Fibroblast of lung (primary cell): ENCODE data around the gene NT5C1B. TPM values are rescaled to one million over a fixed set of nuclear protein-coding genes. Genes with fewer than 3 reads are reported as not detected.
A peak's percentile ranks its signal among the peaks of the same experiment; 100 is the strongest.

Source experiments
- DNase-seq, 2 donors: peaks; one replicate each; pipeline versions ENCODE4 v3.0.0 to v3.0.0-alpha.2; 2010; ENCODE audit warnings: low read depth in 2 of 2
- H2AFZ ChIP-seq: 2 replicates; pipeline ENCODE4 v1.5.1; 2012; ENCODE audit warnings: low read length, control low read depth, inconsistent platforms
- H3K27ac ChIP-seq: 2 replicates; pipeline ENCODE4 v1.5.1; 2011; ENCODE audit warnings: low read length, control low read depth; ENCODE audit not compliant: insufficient read depth
- H3K27me3 ChIP-seq: 2 replicates; pipeline ENCODE4 v1.5.1; 2011; ENCODE audit warnings: mild to moderate bottlenecking, low read length; ENCODE audit not compliant: control insufficient read depth, insufficient read depth
- H3K36me3 ChIP-seq: 2 replicates; pipeline ENCODE4 v1.5.1; 2011; ENCODE audit warnings: low read length; ENCODE audit not compliant: control insufficient read depth, insufficient read depth
- H3K4me1 ChIP-seq: 2 replicates; pipeline ENCODE4 v1.5.1; 2011; ENCODE audit warnings: low read length; ENCODE audit not compliant: control insufficient read depth, insufficient read depth; ENCODE audit errors: extremely low read depth
- H3K4me2 ChIP-seq: 2 replicates; pipeline ENCODE4 v1.5.1; 2011; ENCODE audit warnings: low read length, control low read depth; ENCODE audit not compliant: insufficient read depth; ENCODE audit errors: extremely low read depth
- H3K4me3 ChIP-seq, 4 experiments: fragments of 200-600 bp in 1 of 4; sonication (generic) in 1 of 4; replicated peaks in 1 of 4; 2 replicates each; pipeline ENCODE4 v1.5.1; 2011 to 2016; ENCODE audit warnings: low read length in 4 of 4, low read depth in 3 of 4, mild to moderate bottlenecking in 3 of 4, control low read depth in 2 of 4, inconsistent platforms in 1 of 4, mixed read lengths in 1 of 4; ENCODE audit not compliant: insufficient read depth in 1 of 4; ENCODE audit errors: control extremely low read depth in 1 of 4
- H3K79me2 ChIP-seq: 2 replicates; pipeline ENCODE4 v1.5.1; 2012; ENCODE audit warnings: mild to moderate bottlenecking, low read length, inconsistent platforms; ENCODE audit not compliant: control insufficient read depth, insufficient read depth
- H3K9ac ChIP-seq: 2 replicates; pipeline ENCODE4 v1.5.1; 2011; ENCODE audit warnings: mild to moderate bottlenecking, low read length, control low read depth; ENCODE audit not compliant: insufficient read depth
- H3K9me3 ChIP-seq: 2 replicates; pipeline ENCODE4 v1.5.1; 2012; ENCODE audit warnings: low read depth, low read length; ENCODE audit not compliant: control insufficient read depth, insufficient read depth
- H4K20me1 ChIP-seq: 2 replicates; pipeline ENCODE4 v1.5.1; 2011; ENCODE audit warnings: low read length; ENCODE audit not compliant: control insufficient read depth, insufficient read depth; ENCODE audit errors: extremely low read depth
- CTCF ChIP-seq, 2 donors: IDR thresholded peaks in 1 of 2; conservative IDR thresholded peaks in 1 of 2; 1 replicate in 1 of 2; 2 replicates in 1 of 2; pipeline ENCODE4 v1.5.1; 2011 to 2012; ENCODE audit warnings: low read length in 2 of 2, control low read depth in 1 of 2, inconsistent platforms in 1 of 2, low read depth in 1 of 2, mild to moderate bottlenecking in 1 of 2
- EZH2 ChIP-seq: IDR thresholded peaks from 2 replicates; pipeline ENCODE4 v1.5.1; 2012; ENCODE audit warnings: low read length, control low read depth, mild to moderate bottlenecking; ENCODE audit errors: missing control alignments
- polyA plus RNA-seq, 2 donors: library from polyadenylated mRNA; depleted of rRNA in 1 of 2; stranded (reverse) in 1 of 2; unstranded in 1 of 2; fragments of >200 nt; gene quantifications; 2 replicates each; pipeline ENCODE4 v1.2.1, GENCODE V29; 2011 to 2012; ENCODE audit warnings: missing spikeins in 1 of 2
- total RNA-seq: library from RNA; depleted of rRNA; stranded (reverse); fragments of >200 nt; gene quantifications from 2 replicates; pipeline ENCODE4 v1.2.1, GENCODE V29; 2014

Gene NT5C1B
- total and polyA plus RNA-seq, 2 donors (not counting 1 experiment from before 2014, with no cell fraction given) = not detected

GRCh38 chr2:18611184-18611583, 21.8 kb upstream of the NT5C1B start:
- Histone ChIP-seq H3K4me3 (no peak overlapping the region), H2AFZ (no peak overlapping the region), H3K27ac (no peak overlapping the region), H3K4me1 (no peaks in the 10 kb centered on the region), H3K4me2 (no peak overlapping the region), H3K9ac (no peak overlapping the region), H4K20me1 (no peaks in the 10 kb centered on the region), H3K9me3 (no peaks in the 10 kb centered on the region), H3K36me3 (no peaks in the 10 kb centered on the region), H3K27me3 (no peaks in the 10 kb centered on the region), H3K79me2 (no peaks in the 10 kb centered on the region)
- DNase-seq = peak; percentile 64 to 67
- TF ChIP-seq EZH2 (no peak), CTCF (conservative IDR thresholded peaks at IDR 0.05 in 1 of 2, IDR thresholded peaks at IDR 0.05 in 1 of 2; ENCODE audit: low read depth in 1 of 2, low read length in 2 of 2) (no peak)

- Histone ChIP-seq H3K36me3 (no peaks in the 10 kb centered on the region), H4K20me1 (no peaks in the 10 kb centered on the region), H3K79me2 (no peaks in the 10 kb centered on the region), H3K4me2 (no peak overlapping the region), H3K4me3 (no peak overlapping the region), H2AFZ (no peak overlapping the region), H3K27me3 (no peaks in the 10 kb centered on the region), H3K27ac (no peak overlapping the region), H3K9me3 (no peaks in the 10 kb centered on the region), H3K9ac (no peak overlapping the region), H3K4me1 (no peaks in the 10 kb centered on the region)
- DNase-seq = no peak
- no peak for TF ChIP-seq EZH2
- no peak for TF ChIP-seq CTCF (conservative IDR thresholded peaks at IDR 0.05 in 1 of 2, IDR thresholded peaks at IDR 0.05 in 1 of 2; ENCODE audit: low read depth in 1 of 2, low read length in 2 of 2)
These were observed 21.3 kb upstream of the NT5C1B start for GRCh38 chr2:18610651-18611050.

- DNase-seq = no peak
- TF ChIP-seq EZH2 = no peak
- TF ChIP-seq CTCF (conservative IDR thresholded peaks at IDR 0.05 in 1 of 2, IDR thresholded peaks at IDR 0.05 in 1 of 2; ENCODE audit: low read depth in 1 of 2, low read length in 2 of 2) = no peak
These were observed 20.7 kb upstream of the NT5C1B start for GRCh38 chr2:18610090-18610489.

More at GRCh38 chr2:18610090-18610489, 20.7 kb upstream of the NT5C1B start:
- no peaks in the 10 kb centered on the region for H3K79me2 ChIP-seq
- H2AFZ ChIP-seq = no peak overlapping the region
- no peaks in the 10 kb centered on the region for H4K20me1 ChIP-seq
- no peak overlapping the region for H3K4me2 ChIP-seq
- H3K4me1 ChIP-seq = no peaks in the 10 kb centered on the region
- no peak overlapping the region for H3K9ac ChIP-seq
- no peaks in the 10 kb centered on the region for H3K9me3 ChIP-seq
- H3K27me3 ChIP-seq = no peaks in the 10 kb centered on the region
- H3K4me3 ChIP-seq = no peak overlapping the region
- H3K36me3 ChIP-seq = no peaks in the 10 kb centered on the region
- no peak overlapping the region for H3K27ac ChIP-seq
